GM12891 (cell line): ENCODE measurements around the gene NMRAL1.

Experiments
- POLR2A ChIP-seq: IDR thresholded peaks from 2 replicates; pipeline ENCODE4 v1.6.1; 2011; ENCODE audit warnings: low read depth, low read length, control low read depth
- POLR2AphosphoS5 ChIP-seq: IDR thresholded peaks from 2 replicates; pipeline ENCODE4 v1.6.1; 2011; ENCODE audit warnings: low read depth, low read length, control low read depth
- SPI1 ChIP-seq: IDR thresholded peaks from 2 replicates; pipeline ENCODE4 v1.6.1; 2011; ENCODE audit warnings: low read depth, low read length, control low read depth
- TAF1 ChIP-seq: IDR thresholded peaks from 2 replicates; pipeline ENCODE4 v1.6.1; 2011; ENCODE audit warnings: low read depth, low read length, control low read depth

GRCh38 chr16:4425378-4426020 is 48.9 kb downstream of the NMRAL1 start, which contains the start of gene DNAJA3:
- TF ChIP-seq POLR2A, result peak; percentile 95
- TF ChIP-seq POLR2AphosphoS5, result peak; percentile 96
- TF ChIP-seq TAF1, result peak; percentile 99
- no peak for TF ChIP-seq SPI1
